Fibroblast of pulmonary artery (primary cell): Measurements from ENCODE around the gene USP11.

Experiments used
- DNase-seq: peaks from one replicate; pipeline ENCODE4 v3.0.0-alpha.2; 2010; ENCODE audit warnings: low read depth
- H3K4me3 ChIP-seq: replicated peaks from 2 replicates; pipeline ENCODE4 v1.5.1; 2011; ENCODE audit warnings: low read depth, mild to moderate bottlenecking, control low read depth, low read length, moderate library complexity
- TF ChIP-seq, protein P1 (sequence below): IDR thresholded peaks from 2 replicates; pipeline ENCODE4 v1.5.1; 2011; ENCODE audit warnings: mild to moderate bottlenecking, control low read depth, low read length, inconsistent platforms; ENCODE audit errors: missing control alignments

Gene USP11

DNA sequence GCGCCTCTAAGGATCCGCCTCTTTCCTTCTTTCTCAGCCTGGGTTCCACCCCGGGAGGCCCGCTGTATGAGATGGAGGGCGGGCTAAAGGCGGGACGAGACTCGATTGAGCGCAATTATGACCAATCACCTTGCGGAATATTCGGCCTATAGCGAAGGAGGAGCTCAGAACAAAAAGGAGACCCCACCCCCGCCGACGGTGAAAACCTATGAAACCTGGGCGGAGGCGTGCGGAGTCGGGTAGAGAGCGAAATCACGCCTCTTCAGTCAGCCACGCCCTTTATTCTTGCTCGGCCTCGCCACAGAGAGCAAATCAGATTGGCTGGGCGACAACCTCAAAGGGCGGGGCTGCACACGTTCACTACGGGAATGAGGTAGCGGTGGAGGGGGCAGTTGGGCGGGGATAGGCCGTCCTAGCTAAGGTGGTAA is 14.9 kb upstream of the USP11 start:
- TF ChIP-seq, protein P1, sequence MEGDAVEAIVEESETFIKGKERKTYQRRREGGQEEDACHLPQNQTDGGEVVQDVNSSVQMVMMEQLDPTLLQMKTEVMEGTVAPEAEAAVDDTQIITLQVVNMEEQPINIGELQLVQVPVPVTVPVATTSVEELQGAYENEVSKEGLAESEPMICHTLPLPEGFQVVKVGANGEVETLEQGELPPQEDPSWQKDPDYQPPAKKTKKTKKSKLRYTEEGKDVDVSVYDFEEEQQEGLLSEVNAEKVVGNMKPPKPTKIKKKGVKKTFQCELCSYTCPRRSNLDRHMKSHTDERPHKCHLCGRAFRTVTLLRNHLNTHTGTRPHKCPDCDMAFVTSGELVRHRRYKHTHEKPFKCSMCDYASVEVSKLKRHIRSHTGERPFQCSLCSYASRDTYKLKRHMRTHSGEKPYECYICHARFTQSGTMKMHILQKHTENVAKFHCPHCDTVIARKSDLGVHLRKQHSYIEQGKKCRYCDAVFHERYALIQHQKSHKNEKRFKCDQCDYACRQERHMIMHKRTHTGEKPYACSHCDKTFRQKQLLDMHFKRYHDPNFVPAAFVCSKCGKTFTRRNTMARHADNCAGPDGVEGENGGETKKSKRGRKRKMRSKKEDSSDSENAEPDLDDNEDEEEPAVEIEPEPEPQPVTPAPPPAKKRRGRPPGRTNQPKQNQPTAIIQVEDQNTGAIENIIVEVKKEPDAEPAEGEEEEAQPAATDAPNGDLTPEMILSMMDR, result no peak
- H3K4me3 ChIP-seq, result peak overlapping the region; percentile 72
- peak; percentile 98 for DNase-seq

DNA sequence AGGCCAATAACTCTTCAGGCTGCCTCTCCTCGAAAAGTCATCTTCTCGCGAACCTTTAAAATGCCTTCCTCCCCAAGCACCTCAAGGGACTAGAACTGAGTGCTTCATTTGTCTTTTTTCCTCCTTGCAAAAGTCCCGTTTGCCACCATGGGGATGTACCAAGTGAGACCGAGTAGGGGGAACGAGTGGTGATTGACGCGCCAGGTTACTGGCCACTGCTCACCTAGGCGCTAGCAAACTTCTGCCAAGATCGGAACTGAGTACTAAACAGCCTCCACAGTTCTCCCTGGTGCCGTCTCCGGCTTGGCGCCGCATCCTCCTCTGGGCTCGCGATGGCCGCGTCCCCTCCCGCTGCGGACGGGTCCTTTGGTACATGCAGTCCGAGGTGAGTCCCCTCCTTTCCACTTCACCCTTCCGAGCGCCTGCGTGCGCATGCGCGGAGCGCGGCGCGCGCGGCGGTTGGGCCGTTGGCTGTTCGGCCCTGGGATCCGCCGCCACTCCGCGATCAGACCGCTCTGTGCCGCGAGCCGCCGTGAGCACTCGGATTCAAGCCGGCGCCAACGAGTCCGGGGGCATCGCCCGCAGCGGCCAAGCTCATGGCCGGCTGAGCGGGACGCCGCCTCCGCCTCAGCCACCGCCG is 14.4 kb upstream of the USP11 start, which contains the start of gene CDK16:
TSS of gene CDK16 (plus strand) at position 402 of the 640 bp plus-strand sequence. CDS start 4,877 bp downstream, outside the sequence.
- H3K4me3 ChIP-seq, result peak within 1 kb of the TSS; percentile 72
- TF ChIP-seq, protein P1, result no peak
- DNase-seq, result peak; percentile 81

- DNase-seq, result no peak
- TF ChIP-seq, protein P1, result no peak
- H3K4me3 ChIP-seq, result peak overlapping the region; percentile 72
These were observed 13.6 kb upstream of the USP11 start for GRCh38 chrX:47218920-47219815.

GRCh38 chrX:47221756-47222155 is 11.1 kb upstream of the USP11 start:
- TF ChIP-seq, protein P1, result no peak
- no peak overlapping the region for H3K4me3 ChIP-seq
- no peak for DNase-seq

DNA sequence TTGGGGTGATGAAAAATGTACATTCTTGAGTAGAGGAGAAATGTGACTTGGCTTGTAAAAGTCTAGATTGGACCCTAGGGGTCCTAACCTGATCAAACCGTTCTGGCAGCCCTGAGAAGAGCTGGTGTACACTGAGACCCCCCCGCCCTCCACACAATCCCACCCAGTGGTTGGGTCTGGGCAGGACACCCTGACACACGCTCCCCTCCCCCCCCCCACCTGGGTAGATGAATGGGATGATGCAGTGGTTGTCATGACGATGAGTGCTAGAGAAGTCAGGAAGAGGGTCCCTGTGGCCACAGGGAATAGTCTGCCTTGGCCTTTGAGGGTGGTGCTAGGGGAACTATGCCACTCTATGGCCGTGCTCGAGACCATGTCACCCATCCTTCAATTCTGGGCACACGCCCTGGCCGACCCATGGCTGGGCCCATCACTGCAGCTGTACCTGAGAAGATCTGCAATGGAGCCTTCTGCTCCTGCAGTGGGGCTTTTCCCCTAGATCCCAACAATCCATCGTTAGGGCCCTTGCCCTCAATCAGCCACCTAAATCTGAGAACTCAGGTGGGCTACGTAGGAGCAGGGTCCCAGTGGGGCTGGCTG is 10.0 kb upstream of the USP11 start:
- no peak for DNase-seq
- H3K4me3 ChIP-seq, result no peak overlapping the region
- TF ChIP-seq, protein P1, result no peak

DNA sequence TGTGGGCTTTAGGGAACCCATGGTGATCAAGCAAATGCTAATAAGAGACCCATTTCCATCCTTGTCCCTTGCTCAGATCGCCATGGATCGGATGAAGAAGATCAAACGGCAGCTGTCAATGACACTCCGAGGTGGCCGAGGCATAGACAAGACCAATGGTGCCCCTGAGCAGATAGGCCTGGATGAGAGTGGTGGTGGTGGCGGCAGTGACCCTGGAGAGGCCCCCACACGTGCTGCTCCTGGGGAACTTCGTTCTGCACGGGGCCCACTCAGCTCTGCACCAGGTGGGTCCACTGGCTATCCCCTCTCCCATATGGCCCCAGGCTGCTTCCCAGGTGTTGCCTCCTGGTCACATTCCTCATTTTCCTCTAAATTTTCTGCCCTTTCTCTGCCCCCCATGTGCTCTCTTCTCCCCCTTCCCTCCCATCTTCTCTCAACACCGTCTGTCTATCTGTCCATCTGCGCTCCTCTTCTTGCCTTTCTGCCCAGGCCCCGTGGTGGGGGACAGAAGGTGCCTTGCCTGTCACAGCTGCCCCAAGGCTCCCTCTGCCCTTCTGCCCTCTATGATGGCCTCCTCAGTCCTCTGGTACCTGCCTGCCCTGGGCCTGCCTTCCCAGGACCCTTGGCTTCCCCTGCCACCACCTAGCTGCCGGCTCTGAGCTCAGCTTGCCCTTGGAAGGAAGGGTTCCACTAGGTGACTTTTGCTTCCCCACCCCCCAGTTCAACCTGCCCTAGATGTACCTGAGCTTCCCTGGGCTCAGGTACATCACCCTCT is 9.1 kb upstream of the USP11 start:
- TF ChIP-seq, protein P1, result no peak
- DNase-seq, result no peak
- H3K4me3 ChIP-seq, result no peak overlapping the region
